ENCODE measurements around the gene HOMEZ.

HOMEZ gene

DNA sequence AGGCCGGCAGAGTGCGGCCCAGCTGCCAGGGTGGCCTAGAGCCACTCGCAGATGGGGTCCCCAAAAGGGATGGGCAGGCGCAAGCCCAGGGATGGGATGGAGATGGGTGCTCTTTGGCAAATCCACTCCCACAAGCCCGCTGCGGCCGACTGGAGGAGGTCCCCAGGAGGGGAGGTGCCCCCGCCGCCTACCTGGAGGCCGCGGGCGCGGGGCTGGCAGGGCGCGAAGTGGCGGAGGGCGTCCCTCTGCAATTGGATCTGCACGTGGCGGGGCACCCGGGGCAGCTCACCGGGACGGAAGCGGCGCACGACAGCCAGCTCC is 16.0 kb upstream of the HOMEZ start (continued):
- TF ChIP-seq WT1 (tag by site-specific recombination; IDR thresholded peaks at IDR 0.05) (peak; percentile 30; the same call in 1 of the 2 replicates), ZNF785 (tag by site-specific recombination; IDR thresholded peaks at IDR 0.05) (peak; percentile 72; the same call in 1 of the 2 replicates), ZBTB48 (tag by site-specific recombination; IDR thresholded peaks at IDR 0.05) (peak; percentile 71), GLIS2 (tag by site-specific recombination; IDR thresholded peaks at IDR 0.05) (peak; percentile 94), KLF16 (tag by site-specific recombination; IDR thresholded peaks at IDR 0.05) (peak; percentile 92), ZNF747 (tag by site-specific recombination; IDR thresholded peaks at IDR 0.05) (no peak), GLIS1 (tag by site-specific recombination; IDR thresholded peaks at IDR 0.05) (peak; percentile 81), ZFP37 (tag by site-specific recombination; IDR thresholded peaks at IDR 0.05) (no peak), ZNF335 (tag by site-specific recombination; conservative IDR thresholded peaks at IDR 0.05) (0 out of 2 replicates have a peak, but pooled peaks have one; percentile 44), HOXC10 (CRISPR knock-in tag; IDR thresholded peaks at IDR 0.05) (no peak), ZNF24 (tag by site-specific recombination; IDR thresholded peaks at IDR 0.05) (peak; percentile 75), ZNF394 (tag by site-specific recombination; IDR thresholded peaks at IDR 0.05; ENCODE audit: borderline replicate concordance) (peak; percentile 20; the same call in 1 of the 2 replicates), ZBTB8A (tag by site-specific recombination; IDR thresholded peaks at IDR 0.05) (peak; percentile 99), ZNF610 (tag by site-specific recombination; IDR thresholded peaks at IDR 0.05; ENCODE audit: borderline replicate concordance) (peak; percentile 63; the same call in 1 of the 2 replicates), ZNF561 (tag by site-specific recombination; IDR thresholded peaks at IDR 0.05; ENCODE audit: borderline replicate concordance) (0 out of 2 replicates have a peak, but pooled peaks have one; percentile 61), ZBTB20 (tag by site-specific recombination; IDR thresholded peaks at IDR 0.05) (peak; percentile 94), ZNF155 (tag by site-specific recombination; IDR thresholded peaks at IDR 0.05) (no peak), ZNF10 (tag by site-specific recombination; IDR thresholded peaks at IDR 0.05) (0 out of 2 replicates have a peak, but pooled peaks have one; percentile 12), RBAK (tag by site-specific recombination; IDR thresholded peaks at IDR 0.05) (0 out of 2 replicates have a peak, but pooled peaks have one; percentile 12), SP7 (tag by site-specific recombination; IDR thresholded peaks at IDR 0.05) (peak; percentile 76), ZNF16 (tag by site-specific recombination; IDR thresholded peaks at IDR 0.05; ENCODE audit: low read depth) (no peak), ZNF600 (tag by site-specific recombination; IDR thresholded peaks at IDR 0.05) (peak; percentile 62)
- TF ChIP-seq, protein P1, sequence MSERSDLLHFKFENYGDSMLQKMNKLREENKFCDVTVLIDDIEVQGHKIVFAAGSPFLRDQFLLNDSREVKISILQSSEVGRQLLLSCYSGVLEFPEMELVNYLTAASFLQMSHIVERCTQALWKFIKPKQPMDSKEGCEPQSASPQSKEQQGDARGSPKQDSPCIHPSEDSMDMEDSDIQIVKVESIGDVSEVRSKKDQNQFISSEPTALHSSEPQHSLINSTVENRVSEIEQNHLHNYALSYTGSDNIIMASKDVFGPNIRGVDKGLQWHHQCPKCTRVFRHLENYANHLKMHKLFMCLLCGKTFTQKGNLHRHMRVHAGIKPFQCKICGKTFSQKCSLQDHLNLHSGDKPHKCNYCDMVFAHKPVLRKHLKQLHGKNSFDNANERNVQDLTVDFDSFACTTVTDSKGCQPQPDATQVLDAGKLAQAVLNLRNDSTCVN (tag by site-specific recombination; optimal IDR thresholded peaks at IDR 0.05) = no peak
- TF ChIP-seq, protein P2, sequence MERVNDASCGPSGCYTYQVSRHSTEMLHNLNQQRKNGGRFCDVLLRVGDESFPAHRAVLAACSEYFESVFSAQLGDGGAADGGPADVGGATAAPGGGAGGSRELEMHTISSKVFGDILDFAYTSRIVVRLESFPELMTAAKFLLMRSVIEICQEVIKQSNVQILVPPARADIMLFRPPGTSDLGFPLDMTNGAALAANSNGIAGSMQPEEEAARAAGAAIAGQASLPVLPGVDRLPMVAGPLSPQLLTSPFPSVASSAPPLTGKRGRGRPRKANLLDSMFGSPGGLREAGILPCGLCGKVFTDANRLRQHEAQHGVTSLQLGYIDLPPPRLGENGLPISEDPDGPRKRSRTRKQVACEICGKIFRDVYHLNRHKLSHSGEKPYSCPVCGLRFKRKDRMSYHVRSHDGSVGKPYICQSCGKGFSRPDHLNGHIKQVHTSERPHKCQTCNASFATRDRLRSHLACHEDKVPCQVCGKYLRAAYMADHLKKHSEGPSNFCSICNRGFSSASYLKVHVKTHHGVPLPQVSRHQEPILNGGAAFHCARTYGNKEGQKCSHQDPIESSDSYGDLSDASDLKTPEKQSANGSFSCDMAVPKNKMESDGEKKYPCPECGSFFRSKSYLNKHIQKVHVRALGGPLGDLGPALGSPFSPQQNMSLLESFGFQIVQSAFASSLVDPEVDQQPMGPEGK (tag by site-specific recombination; IDR thresholded peaks at IDR 0.05) = peak; percentile 80
- TF ChIP-seq, protein P3, sequence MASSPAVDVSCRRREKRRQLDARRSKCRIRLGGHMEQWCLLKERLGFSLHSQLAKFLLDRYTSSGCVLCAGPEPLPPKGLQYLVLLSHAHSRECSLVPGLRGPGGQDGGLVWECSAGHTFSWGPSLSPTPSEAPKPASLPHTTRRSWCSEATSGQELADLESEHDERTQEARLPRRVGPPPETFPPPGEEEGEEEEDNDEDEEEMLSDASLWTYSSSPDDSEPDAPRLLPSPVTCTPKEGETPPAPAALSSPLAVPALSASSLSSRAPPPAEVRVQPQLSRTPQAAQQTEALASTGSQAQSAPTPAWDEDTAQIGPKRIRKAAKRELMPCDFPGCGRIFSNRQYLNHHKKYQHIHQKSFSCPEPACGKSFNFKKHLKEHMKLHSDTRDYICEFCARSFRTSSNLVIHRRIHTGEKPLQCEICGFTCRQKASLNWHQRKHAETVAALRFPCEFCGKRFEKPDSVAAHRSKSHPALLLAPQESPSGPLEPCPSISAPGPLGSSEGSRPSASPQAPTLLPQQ (tag by site-specific recombination; IDR thresholded peaks at IDR 0.05) = peak; percentile 59
- TF ChIP-seq, protein P4, sequence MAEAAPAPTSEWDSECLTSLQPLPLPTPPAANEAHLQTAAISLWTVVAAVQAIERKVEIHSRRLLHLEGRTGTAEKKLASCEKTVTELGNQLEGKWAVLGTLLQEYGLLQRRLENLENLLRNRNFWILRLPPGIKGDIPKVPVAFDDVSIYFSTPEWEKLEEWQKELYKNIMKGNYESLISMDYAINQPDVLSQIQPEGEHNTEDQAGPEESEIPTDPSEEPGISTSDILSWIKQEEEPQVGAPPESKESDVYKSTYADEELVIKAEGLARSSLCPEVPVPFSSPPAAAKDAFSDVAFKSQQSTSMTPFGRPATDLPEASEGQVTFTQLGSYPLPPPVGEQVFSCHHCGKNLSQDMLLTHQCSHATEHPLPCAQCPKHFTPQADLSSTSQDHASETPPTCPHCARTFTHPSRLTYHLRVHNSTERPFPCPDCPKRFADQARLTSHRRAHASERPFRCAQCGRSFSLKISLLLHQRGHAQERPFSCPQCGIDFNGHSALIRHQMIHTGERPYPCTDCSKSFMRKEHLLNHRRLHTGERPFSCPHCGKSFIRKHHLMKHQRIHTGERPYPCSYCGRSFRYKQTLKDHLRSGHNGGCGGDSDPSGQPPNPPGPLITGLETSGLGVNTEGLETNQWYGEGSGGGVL (tag by site-specific recombination; IDR thresholded peaks at IDR 0.05) = peak; percentile 18
- TF ChIP-seq, protein P5, sequence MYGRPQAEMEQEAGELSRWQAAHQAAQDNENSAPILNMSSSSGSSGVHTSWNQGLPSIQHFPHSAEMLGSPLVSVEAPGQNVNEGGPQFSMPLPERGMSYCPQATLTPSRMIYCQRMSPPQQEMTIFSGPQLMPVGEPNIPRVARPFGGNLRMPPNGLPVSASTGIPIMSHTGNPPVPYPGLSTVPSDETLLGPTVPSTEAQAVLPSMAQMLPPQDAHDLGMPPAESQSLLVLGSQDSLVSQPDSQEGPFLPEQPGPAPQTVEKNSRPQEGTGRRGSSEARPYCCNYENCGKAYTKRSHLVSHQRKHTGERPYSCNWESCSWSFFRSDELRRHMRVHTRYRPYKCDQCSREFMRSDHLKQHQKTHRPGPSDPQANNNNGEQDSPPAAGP (tag by site-specific recombination; IDR thresholded peaks at IDR 0.05) = peak; percentile 79
- TF ChIP-seq, protein P6, sequence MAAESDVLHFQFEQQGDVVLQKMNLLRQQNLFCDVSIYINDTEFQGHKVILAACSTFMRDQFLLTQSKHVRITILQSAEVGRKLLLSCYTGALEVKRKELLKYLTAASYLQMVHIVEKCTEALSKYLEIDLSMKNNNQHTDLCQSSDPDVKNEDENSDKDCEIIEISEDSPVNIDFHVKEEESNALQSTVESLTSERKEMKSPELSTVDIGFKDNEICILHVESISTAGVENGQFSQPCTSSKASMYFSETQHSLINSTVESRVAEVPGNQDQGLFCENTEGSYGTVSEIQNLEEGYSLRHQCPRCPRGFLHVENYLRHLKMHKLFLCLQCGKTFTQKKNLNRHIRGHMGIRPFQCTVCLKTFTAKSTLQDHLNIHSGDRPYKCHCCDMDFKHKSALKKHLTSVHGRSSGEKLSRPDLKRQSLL (tag by site-specific recombination; IDR thresholded peaks at IDR 0.05) = 0 out of 2 replicates have a peak, but pooled peaks have one; percentile 40
- TF ChIP-seq, protein P7, sequence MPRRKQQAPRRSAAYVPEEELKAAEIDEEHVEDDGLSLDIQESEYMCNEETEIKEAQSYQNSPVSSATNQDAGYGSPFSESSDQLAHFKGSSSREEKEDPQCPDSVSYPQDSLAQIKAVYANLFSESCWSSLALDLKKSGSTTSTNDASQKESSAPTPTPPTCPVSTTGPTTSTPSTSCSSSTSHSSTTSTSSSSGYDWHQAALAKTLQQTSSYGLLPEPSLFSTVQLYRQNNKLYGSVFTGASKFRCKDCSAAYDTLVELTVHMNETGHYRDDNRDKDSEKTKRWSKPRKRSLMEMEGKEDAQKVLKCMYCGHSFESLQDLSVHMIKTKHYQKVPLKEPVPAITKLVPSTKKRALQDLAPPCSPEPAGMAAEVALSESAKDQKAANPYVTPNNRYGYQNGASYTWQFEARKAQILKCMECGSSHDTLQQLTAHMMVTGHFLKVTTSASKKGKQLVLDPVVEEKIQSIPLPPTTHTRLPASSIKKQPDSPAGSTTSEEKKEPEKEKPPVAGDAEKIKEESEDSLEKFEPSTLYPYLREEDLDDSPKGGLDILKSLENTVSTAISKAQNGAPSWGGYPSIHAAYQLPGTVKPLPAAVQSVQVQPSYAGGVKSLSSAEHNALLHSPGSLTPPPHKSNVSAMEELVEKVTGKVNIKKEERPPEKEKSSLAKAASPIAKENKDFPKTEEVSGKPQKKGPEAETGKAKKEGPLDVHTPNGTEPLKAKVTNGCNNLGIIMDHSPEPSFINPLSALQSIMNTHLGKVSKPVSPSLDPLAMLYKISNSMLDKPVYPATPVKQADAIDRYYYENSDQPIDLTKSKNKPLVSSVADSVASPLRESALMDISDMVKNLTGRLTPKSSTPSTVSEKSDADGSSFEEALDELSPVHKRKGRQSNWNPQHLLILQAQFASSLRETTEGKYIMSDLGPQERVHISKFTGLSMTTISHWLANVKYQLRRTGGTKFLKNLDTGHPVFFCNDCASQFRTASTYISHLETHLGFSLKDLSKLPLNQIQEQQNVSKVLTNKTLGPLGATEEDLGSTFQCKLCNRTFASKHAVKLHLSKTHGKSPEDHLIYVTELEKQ (tag by site-specific recombination; IDR thresholded peaks at IDR 0.05; ENCODE audit: borderline replicate concordance) = peak; percentile 44; the same call in 1 of the 2 replicates
